ENCODE measurements around the gene ANKS6.

- TF ChIP-seq CTCF (IDR thresholded peaks at IDR 0.05) (no peak), EP300 (IDR thresholded peaks at IDR 0.05) (no peak)
Measured at GRCh38 chr9:98686961-98687855, 109.1 kb downstream of the ANKS6 start.

All from stomach (tissue), 4 donors.